HG03175 (cell line): ENCODE data around the gene MYEF2.
A peak's percentile ranks its signal among the peaks of the same experiment; 100 is the strongest.

Experiments used
- ATAC-seq: cut with Tn5 transposase; IDR thresholded peaks from one replicate; pipeline ENCODE4 v1.9.1; 2021; ENCODE audit warnings: mild to moderate bottlenecking, moderate library complexity; ENCODE audit not compliant: unreplicated experiment

Gene MYEF2, protein sequence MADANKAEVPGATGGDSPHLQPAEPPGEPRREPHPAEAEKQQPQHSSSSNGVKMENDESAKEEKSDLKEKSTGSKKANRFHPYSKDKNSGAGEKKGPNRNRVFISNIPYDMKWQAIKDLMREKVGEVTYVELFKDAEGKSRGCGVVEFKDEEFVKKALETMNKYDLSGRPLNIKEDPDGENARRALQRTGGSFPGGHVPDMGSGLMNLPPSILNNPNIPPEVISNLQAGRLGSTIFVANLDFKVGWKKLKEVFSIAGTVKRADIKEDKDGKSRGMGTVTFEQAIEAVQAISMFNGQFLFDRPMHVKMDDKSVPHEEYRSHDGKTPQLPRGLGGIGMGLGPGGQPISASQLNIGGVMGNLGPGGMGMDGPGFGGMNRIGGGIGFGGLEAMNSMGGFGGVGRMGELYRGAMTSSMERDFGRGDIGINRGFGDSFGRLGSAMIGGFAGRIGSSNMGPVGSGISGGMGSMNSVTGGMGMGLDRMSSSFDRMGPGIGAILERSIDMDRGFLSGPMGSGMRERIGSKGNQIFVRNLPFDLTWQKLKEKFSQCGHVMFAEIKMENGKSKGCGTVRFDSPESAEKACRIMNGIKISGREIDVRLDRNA

DNA sequence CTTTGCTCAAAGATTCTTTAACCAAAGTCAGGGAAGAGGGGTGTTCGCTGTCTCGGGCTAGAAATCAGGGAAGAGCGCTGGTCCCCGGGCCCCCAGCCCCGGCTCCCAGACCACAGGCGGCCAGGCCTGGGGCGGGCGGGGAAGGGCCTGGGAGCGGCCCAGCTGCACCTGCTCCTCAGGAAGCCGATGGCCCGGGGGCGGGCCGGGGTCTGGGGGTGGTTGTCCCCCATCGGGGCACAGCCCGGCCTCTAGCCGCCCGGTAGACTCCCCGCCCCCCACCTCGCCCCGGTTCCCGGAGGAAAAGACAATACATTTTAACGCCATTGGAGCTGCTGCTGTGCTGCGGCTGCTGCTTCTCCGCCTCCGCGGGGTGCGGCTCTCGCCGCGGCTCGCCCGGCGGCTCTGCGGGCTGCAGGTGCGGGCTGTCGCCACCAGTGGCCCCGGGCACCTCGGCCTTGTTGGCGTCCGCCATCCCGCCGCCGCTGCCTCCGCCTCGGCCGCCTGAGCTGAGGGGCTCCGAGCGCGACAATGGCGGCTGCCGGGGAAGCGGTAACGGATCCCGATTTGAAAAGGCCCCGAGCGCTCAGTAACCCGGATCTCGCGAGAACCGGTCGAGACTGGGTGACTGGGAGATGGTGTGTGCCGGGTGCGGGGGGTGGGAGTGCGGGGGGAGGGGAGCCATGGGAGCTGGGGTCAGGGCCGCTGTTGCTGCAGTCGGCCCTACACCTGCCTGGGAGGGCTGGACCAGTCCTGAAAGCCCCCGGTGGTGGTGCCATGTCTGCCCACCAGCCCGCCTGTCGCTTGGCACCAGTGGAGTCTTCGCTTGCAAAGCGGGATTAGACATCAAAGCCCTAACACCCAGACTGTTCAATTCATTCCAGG is at the start of gene MYEF2:
Gene MYEF2 (minus strand): TSS at position 530 of the 882 bp plus-strand sequence. CDS start 58 bp downstream, at position 472.
- peak; percentile 75 for ATAC-seq

DNA sequence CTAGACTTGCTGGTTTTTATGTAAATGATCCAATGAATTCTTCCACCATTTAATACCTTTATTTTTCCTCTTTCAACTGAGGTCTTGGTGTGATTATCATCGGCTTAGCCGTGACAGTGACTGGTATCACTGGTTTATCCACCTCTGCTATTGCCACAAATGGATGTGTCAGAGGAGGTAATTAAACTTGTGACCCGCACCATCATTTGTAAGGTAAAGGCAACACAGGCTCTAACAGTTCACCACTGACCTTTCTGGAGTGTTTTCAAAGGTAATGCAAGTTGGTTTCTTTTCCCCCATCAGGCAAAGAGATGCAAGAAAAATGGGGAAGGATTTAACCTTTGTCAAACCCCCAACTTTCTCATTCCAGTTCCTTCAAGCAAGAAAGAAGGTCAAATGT is 47.7 kb upstream of the MYEF2 start:
- no peak for ATAC-seq

DNA sequence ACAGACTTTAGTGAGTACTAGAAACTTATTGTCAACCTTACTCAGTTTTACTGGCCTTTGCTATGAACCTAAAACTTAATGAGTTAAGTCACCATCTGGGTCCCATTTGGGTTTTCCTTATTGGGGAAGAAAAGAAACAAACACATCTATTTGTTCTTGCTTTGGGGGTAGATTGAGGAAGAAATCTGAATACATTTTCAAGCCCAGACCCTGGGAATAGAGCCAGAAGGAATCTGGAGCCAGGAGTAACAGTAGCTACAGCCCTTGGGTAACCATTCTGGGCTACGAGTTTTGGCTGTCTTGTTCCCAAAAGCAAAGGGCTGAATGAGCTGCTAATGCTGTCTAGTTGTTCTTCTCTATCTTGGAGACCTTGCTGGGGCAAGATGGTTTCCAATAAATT is 44.5 kb upstream of the MYEF2 start:
- no peak for ATAC-seq

DNA sequence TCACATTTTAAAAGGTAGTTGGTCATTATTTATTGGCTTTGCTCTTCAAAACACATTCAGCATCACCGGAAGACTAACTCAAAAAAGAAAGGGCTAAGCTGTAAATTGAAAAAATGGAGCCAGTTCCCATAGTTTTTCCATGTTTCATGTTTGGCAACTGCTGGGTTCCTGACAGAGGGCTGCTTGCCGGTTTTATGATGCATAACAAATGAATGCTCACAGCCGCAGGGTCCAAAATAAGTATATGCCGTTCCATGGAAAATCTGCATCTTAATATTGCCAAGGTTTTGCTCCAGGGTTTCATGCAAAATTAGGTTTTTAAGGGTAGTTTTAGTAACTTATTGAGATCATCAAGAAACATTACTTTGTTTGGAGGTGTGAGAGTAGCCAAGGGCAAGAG is 43.8 kb upstream of the MYEF2 start:
- ATAC-seq = no peak

DNA sequence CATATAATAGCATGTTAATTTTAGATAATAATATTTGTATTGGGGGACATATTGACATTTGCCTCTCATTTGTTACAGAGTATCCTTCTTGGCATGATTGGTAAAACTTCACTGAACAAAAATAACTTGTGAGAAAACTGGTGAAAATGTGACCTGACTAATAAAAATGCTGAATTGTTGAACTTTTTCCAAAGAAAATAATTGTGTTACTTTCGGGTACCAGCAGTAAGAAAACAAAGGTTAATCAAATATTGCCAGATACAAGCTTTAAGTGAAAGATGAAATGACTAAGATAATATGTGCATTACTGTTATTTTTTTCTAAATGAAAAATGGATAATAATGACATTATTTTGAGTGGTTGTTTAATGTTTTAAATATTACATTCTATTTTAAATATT is 43.2 kb upstream of the MYEF2 start:
- ATAC-seq = no peak

DNA sequence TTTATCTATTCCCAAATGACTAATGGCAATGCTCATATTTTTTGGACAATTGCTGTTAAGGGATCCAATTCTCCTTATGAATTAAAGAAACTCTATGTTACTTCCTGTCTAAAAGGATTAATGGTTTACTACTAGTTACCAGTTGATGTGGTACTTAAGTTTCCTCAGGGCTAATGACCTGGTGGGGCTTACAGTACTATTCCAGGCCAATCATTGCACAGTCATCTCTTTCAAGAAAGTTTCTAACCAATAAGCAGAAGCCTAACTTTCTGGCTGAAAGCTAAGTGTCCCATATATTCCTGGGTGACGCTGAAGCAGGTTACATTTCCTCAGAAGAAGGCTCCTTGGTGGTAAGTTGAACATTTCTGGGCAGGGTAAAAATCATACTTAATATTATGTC is 27.9 kb upstream of the MYEF2 start, which contains the start of gene SLC12A1:
Gene SLC12A1 (plus strand): TSS at position 322 of the 400 bp plus-strand sequence. CDS start 1,418 bp downstream, outside the sequence.
- no peak for ATAC-seq

DNA sequence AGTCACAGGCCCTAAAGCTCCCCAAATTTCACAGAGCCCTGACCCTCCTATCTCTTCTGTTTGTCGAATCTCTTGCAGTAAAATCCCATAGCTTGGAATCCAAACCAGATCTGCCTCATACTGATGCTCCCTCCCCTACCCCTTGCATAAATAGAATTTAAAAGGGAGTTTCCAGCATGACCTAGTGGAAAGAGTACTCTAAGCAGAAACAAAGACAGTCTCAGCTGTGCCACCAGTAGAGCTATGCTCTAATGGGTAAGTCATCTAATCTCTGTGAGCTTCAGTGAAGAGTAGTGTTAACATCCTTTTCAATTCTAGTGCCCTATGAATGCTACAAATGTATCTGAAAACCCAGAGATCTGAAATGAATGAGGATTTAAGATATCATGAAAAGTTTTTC is 24.0 kb upstream of the MYEF2 start:
- no peak for ATAC-seq

DNA sequence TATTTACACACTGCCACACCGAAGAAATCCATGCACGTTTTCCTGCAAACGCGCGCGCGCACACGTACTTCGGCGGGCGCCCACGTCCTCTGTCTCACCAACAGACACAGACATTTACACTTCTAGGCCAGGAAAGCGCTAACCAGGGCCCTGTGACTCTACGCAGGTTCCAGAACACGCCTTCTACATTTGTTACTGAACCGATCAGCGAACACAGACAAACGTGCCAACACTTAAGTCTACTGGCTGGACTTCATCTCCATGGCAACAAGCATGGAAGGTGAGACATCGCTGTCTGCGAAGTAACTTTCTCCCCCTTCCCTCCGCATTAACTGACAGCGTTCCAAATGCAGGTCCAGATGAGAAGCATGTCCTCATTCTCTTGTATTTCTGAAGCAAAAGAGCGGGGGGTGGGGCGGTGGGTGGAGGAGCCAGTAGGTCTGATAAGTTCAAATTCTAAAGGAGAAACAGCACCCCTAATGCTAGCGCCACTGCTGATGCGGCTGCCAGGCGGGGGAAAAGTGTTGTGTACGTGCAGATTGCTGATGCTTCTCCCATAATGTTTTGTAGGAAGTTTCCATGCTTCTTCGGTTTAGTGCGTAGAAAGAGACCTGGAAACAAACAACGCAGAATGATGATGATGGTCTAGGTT is 13.6 kb upstream of the MYEF2 start, which contains the start of gene CTXN2:
Gene CTXN2 (plus strand): TSS at position 92 of the 652 bp plus-strand sequence. CDS start 9,636 bp downstream, outside the sequence.
- ATAC-seq = no peak

DNA sequence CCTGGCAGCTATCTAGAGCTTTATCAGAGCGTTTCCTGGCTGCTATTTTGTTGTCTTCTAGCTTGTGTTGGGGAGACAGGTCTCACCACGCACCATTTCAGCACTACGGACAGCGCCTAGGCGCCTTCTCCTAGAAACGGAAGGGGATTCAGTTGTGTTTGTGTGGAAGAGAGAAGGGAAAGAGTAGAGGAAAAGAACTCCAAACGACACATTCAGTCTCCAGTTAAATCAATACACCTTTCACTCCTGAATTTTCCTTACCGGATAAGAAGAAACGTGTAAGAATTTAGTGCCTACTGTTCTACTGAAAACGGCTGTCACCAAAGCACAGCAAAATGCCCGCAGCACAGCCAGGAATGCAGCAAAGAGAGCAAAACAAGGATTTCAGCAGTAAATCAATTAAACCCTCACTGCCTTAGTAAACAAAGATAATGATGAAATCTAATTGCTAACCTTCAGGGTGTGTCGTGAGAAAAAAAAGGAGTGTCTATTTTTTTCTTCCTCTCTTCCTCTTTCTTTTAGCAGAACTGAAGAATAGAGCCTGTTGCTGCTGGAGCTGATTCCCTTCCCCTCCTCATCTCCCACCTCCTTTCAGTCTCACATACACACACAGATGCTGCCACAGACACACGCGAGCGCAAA is 13.0 kb upstream of the MYEF2 start:
- ATAC-seq = no peak

DNA sequence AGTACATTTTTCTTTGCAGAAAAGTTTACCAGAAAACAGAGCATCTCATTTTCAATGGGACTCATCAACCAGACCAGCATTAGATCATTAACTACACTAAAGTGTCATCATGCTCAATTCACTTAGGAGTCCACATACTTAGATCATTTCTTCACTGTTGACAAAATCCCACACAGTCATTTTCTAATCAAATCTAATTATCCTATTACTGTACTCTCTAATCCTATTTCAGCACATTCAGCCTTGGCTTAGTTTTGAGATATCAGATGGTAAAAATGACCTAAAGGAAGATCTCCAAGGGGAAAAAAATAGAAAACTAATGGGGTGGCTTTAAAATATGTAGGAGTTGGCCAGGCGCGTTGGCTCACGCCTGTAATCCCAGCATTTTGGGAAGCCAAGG is 8.2 kb upstream of the MYEF2 start:
- no peak for ATAC-seq

DNA sequence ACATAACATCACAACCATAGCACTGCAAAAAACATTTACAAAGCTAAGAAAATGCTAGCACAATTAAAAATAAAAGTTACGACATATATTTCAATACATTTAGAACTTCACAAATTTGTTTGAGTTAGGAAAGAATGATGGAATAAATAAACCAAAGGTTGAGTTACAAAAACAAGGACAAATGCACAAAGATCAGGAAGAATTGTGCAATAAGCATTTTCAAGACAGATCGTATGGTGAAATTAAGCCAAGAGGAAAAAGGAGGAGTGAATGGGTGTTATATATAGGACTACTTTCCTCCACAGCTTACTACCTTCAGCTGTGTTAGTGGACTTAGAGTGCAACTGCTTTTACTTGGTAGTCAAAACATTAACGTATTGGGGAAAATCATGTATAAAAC is 7.4 kb upstream of the MYEF2 start:
- ATAC-seq = no peak

DNA sequence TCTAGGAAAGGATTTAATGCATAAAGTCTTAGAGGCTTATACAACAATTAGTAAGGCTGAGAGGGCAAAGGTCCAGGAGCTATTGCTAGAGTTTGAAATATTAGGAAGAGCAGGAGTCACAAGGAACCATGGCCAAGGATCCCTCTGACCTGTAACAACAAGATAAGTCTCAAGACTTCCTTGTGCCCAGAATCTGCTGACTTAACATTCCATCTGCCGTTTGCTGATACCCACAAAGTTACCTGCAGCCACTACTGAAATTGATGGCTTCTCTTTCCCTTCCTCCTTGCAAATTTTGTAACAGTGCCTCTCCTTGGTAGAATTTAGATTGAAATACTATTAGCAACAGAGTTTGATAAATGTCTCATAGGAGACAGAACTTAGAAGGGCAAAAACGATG is 4.7 kb upstream of the MYEF2 start:
- ATAC-seq = no peak

DNA sequence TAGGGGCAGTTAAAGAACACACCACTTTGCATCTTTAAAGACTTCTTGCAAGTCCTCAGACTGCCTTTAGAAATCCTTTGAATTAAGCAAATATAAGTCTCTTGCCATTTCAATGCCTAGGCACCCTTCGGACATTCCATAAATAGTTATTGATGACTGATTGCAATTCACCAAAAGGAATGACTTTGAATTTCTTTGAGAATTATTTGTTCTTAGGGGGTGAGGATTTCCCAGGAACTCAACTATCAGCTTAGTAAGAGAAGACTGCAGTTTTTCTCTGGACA is 495 bp upstream of the MYEF2 start:
- ATAC-seq = no peak

DNA sequence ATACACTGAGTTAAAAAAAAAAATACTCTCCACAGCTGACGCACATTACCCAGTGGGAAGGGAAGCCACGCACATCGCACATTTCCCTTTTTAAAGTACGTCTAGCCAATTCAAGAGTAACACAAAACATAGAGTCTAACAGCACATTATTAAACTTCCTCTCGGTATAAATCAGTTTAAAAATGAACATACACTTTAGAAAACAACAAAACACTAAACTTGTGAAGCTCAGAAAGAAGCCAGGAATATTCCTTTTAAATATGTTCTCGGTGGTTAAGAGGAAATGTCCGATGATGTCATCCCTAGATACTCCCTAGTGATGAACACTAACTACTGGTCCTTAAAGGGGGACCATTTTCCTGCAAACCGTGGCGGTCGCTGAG is 721 bp downstream of the MYEF2 start:
- peak; percentile 66 for ATAC-seq

DNA sequence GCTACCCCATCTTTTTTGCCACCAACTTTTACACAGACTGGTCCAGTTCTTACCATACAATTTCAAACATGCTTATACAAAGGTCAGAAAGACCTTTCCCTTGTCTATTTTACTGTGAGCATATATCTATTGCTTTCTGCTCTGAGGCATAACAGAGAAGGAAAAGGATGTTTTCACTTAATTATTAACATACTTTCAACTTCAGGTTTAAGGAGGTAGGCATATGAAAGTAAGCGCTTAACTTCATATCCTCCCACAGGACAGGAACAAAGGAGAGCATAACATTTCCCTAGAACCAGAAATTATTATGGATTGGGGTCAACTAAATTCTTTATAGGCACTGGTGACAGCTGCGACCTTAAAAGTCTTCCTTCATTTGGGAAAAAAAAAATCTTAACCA is 1.1 kb downstream of the MYEF2 start:
- ATAC-seq = peak; percentile 27

DNA sequence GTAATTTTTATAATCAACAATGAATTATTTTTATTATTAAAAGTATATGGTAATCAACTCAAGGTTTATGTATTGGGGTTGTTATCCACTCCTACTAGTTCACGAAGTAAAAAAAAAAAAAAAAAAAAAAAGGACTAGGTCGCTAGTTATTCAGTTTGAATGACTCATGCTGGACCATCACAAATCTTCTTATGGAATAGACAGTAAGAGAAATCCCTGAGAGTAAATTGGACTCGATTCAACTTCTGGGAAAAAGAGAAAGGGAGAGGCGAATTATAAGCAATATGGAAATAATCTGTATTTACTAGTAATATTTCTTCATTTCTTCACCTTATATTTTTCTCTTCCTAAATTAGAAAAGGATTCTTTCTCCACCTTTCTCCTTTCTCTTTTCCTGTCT is 2.0 kb downstream of the MYEF2 start:
- no peak for ATAC-seq

DNA sequence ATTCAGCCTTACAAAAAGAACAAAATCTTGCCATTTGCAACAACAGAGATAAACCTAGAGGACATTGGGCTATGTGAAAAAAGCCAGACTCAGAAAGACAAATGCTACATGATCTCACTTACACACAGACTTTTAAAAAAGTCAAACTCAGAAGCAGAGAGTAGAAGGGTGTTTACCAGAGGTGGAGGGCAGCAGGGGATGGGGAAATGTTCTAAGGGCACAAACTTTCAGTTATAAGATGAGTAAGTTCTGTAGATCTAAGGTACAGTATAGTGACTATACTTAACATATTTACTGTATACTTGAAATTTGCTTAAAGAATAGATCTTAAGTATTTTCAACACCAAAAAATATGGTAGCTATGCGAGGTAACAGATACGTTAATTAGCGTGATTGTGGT is 3.0 kb downstream of the MYEF2 start:
- ATAC-seq = no peak

DNA sequence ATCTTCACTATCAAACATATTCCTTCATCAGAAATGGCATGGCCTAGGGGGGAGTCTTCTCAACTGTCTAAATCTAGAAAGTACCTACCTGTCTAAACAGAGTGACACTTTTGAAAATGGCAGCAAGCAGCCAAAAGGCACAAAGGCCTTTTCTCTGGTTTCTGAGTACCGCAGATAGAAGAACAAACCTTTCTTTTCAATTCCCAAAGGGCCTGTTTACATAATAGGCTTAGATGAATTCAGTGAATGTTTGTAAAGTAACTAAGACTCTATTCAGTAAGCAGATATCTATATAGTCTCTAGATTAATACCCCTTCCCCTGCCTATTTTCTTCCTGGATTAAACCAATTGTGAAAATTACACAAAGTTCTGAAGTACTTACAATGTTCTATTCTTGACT is 7.1 kb downstream of the MYEF2 start:
- no peak for ATAC-seq

DNA sequence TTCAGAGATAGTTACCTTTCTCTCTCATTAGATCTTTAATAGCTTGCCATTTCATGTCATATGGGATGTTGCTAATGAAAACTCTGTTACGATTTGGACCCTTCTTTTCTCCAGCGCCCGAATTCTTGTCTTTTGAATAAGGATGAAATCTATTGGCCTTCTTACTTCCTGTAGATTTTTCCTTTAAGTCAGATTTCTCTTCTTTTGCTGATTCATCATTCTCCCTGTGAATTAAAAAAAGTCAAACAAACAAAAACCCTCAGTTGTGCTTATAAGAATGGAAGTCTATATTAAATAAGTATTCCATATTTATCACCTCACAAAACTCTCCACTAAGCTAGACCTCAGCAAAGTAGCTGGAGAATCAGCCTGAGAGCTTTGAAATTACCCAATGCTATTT is 9.5 kb downstream of the MYEF2 start:
- ATAC-seq = no peak

DNA sequence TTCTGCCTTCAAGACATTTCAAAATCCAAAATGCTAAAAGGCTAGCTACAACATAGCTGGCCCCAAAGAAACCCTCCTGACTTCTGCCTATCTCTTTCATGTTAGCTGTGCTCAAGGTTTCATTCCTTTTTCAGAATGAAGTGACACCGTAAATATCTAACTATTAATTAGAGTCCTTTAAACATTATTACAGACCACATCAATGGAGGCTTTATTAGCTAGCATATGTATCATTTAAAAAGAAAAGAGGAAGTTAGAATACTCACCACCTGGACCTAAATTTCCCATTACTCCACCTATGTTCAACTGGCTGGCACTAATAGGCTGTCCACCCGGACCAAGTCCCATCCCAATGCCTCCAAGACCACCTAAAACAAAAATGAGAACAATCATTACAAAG is 24.6 kb downstream of the MYEF2 start:
- ATAC-seq = no peak

DNA sequence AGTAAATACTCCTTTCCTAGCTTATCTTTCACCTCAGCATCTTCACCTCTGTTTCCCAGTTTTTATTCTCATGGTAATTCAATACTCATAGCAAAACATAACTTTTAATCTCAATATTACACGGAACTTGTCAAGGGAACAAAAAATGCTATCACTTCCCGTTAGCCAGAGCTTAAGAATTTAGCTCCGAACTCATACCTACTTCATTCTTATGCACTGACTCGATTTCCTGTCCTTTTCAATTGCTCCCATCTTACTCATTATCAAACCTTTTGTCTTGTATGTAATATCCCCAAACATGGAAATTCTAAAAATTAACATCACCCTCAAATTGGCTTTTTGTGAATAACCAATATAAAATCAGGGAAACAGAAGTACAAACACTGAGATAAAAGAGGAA is 28.2 kb downstream of the MYEF2 start:
- ATAC-seq = no peak
